Omental fat pad (tissue), 4 donors: Measurements from ENCODE around the gene NPAS3. TPM values are rescaled to one million over a fixed set of nuclear protein-coding genes. Genes with fewer than 3 reads are reported as not detected.
"Not testable (repeated sequence)": the region's sequence is repeated elsewhere in the genome, so short reads cannot be mapped to it uniquely, and the experiment has no call there.

Source experiments
- ATAC-seq: fragments of 150-250 bp; one replicate; pipeline ENCODE4 v1.9.1; 2016; ENCODE audit warnings: mild to moderate bottlenecking, moderate library complexity; ENCODE audit not compliant: low FRiP score
- DNase-seq: peaks from one replicate; pipeline ENCODE4 v3.0.0-alpha.2; 2019; ENCODE audit warnings: low spot score
- total RNA-seq, 4 donors: library from RNA; depleted of rRNA; stranded (reverse); fragments of >200 nt; gene quantifications; one replicate each; pipeline ENCODE4 v1.1.0, GENCODE V29; 2016
- TF ChIP-seq, protein P1 (sequence below), 3 donors: fragments of 450-650 bp; IDR thresholded peaks; one replicate each; pipeline ENCODE4 v1.5.1; 2016 to 2017; ENCODE audit warnings: antibody characterized with exemption in 3 of 3, mild to moderate bottlenecking in 3 of 3, moderate library complexity in 2 of 3

NPAS3 gene
- total RNA-seq, 4 donors from 2014 or later: 0.79 to 6.0 (median 2.5) TPM

DNA sequence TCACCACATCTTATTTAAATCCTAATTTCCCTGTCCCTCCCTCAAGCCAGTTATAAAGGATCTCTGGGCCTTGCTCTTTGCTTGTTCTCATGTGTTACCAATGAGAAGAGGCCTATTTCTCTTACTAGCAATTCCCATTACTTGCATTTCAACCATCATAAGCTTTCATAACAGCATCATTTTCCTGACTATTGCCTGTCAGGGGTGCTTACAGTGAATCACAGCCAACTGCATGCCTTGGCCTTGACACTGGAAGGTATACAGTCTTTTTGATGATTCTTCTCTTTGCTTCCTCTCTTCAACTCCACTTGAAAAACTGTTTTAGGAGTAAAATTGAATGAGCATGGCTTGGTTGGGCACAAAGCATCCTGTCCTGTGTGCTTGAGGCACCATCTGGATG is 127.0 kb downstream of the NPAS3 start:
- DNase-seq: no peak
- no peak for ATAC-seq
- TF ChIP-seq, protein P1, sequence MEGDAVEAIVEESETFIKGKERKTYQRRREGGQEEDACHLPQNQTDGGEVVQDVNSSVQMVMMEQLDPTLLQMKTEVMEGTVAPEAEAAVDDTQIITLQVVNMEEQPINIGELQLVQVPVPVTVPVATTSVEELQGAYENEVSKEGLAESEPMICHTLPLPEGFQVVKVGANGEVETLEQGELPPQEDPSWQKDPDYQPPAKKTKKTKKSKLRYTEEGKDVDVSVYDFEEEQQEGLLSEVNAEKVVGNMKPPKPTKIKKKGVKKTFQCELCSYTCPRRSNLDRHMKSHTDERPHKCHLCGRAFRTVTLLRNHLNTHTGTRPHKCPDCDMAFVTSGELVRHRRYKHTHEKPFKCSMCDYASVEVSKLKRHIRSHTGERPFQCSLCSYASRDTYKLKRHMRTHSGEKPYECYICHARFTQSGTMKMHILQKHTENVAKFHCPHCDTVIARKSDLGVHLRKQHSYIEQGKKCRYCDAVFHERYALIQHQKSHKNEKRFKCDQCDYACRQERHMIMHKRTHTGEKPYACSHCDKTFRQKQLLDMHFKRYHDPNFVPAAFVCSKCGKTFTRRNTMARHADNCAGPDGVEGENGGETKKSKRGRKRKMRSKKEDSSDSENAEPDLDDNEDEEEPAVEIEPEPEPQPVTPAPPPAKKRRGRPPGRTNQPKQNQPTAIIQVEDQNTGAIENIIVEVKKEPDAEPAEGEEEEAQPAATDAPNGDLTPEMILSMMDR (IDR thresholded peaks at IDR 0.05): no peak

DNA sequence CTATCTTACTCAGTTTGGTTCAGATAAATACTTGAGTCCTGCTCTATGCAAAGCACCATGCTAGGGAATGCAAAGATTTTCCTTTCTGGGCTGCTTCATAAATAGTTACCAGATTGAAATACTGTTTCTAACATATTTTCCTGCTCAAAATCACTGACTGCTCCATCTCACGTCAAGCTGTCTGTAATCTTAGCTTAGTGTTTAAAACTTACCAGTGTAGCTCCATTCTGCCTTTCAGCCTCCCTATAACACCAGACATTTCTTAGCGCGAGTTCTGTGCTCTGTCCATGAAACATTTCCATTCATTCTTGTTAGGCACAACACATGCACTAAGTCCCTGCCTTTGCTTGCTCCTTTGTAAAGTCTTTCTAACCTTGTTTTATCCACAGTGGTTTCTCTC is 129.4 kb downstream of the NPAS3 start:
- TF ChIP-seq, protein P1 (IDR thresholded peaks at IDR 0.05): no peak
- ATAC-seq (no peak), DNase-seq (no peak)

DNA sequence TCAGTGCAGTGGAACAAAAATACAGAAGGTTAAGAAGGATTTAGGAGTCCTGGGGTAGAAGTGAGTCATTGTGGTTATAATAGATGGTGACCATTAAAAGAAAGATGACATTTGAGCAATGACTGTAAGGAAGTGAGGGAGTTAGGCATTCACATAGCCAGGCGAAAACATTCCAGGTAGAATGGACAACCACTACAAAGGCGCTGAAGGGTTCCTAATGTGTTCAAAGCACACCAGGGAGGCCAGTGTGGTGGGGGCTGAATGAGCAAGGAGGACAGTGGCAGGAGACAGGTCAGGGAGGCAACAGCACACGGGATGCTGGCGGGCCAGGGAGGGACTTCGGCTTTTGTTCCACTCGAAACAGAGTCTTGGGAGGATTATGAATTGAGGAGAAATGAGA is 129.9 kb downstream of the NPAS3 start:
- no peak for DNase-seq
- ATAC-seq: no peak
- TF ChIP-seq, protein P1 (IDR thresholded peaks at IDR 0.05): no peak

DNA sequence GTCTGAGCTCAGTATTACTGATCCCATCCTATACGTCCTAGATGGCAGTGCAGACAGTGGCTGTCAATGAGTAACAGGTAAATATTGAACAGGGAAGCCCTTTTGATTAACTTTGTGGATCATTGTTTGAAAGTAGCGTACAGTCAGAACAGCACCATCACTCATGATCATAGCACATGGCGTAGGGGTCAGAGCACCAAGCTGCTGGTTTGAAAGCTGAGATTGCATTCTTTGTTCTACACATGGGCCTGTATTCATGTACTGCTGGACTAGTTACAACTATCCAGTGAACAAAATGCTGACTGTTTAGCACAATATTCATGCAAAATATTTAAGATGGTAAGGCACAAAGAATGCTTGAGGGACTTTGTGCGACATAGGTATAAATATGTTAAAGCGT is 131.8 kb downstream of the NPAS3 start:
- TF ChIP-seq, protein P1 (IDR thresholded peaks at IDR 0.05): no peak
- ATAC-seq: no peak

DNA sequence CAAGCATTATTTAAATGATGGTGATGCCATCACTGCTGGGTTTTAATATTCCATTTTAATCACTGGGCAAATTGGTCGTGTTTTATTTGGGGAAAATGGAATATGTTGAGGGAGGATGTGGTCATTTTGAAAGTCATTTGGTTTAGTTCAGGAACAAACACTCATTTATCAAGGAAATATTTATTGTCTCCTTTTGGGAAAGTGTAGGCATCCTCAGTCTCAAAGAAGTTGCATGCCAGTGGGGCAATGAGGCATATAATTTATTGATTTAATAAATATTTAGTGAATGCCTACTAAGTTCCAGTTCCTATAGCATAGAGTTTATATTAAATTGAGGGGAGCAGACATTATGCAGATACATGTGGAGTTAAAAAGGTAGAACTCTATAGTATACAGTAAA is 134.3 kb downstream of the NPAS3 start:
- DNase-seq (no peak), ATAC-seq (no peak)
- TF ChIP-seq, protein P1 (IDR thresholded peaks at IDR 0.05): no peak

More for the DNA sequence above, 131.8 kb downstream of the NPAS3 start:
- DNase-seq: no peak

DNA sequence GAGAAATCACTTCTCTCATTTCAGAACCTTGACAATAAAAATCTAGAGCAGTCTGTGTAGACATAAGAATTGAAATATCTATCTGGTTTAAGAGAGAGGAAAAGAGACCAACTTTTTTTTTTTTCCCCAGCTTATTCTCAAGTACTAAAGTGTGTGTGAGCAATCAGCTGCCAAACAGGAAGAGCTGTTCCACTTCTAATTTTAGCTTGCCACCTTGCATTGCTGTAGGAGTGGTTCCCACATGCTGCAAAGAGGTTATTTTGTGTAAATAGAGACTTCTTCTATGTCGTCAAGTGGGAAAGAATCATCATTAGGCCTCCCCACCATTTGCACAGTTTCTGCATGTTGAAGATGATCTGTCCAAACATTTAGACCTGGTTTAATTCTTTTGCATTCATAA is 142.6 kb downstream of the NPAS3 start:
- no peak for ATAC-seq

DNA sequence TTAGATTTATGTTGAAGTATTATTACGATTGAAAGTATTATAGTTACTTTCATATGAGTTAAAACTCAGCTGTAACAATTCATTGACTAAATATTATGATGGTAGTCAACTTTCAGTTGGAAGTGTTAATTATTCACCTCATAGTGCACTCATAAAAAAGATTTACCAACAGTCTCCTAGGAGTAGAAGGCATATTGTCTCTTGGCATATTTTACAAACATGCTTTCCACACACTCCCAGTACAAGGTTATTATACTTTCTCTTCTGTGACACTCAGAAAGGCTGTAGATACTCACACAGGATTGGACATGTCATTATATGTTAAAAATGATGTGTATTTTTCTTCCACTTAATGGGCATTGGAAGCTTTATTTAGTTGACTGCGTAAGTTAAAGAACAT is 147.1 kb downstream of the NPAS3 start:
- DNase-seq (no peak), ATAC-seq (no peak)
- TF ChIP-seq, protein P1 (IDR thresholded peaks at IDR 0.05): no peak

More for the DNA sequence above, 142.6 kb downstream of the NPAS3 start:
- DNase-seq: no peak
- TF ChIP-seq, protein P1 (IDR thresholded peaks at IDR 0.05): no peak

DNA sequence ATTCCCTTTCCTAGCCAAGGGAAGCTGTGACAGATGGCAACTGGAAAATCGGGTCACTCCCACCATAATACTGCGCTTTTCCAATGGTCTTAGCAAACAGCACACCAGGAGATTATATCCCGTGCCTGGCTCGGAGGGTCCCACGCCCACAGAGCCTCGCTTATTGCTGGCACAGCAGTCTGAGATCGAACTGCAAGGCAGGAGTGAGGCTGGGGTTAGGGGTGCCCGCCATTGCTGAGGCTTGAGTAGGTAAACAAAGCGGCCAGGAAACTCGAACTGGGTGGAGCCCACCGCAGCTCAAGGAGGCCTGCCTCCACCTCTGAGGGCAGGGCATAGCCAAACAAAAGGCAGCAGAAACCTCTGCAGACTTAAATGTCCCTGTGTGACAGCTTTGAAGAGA is 149.6 kb downstream of the NPAS3 start:
- not testable (repeated sequence) for DNase-seq, ATAC-seq
